K562 (cell line): Measurements from ENCODE around the gene MTA2. TPM values are rescaled to one million over a fixed set of nuclear protein-coding genes. Genes with fewer than 3 reads are reported as not detected.

ENCODE experiments used
- CAMTA2 ChIP-seq: fragments of 250-450 bp; sonication (Bioruptor Pico); conservative IDR thresholded peaks from 2 replicates; pipeline ENCODE4 v1.5.1; 2022
- KLF13 ChIP-seq: fragments of 450-650 bp; IDR thresholded peaks from 2 replicates; pipeline ENCODE4 v1.6.1; 2016; ENCODE audit warnings: missing genetic modification characterization, low read depth, mild to moderate bottlenecking, missing compliant biosample characterization, moderate library complexity, borderline replicate concordance
- NBN ChIP-seq: fragments of 450-650 bp; IDR thresholded peaks from 2 replicates; pipeline ENCODE4 v1.6.1; 2016; ENCODE audit warnings: low read depth, mild to moderate bottlenecking
- NFXL1 ChIP-seq: fragments of 450-650 bp; formaldehyde crosslinking; IDR thresholded peaks from 2 replicates; pipeline ENCODE4 v1.4.0; 2021; ENCODE audit warnings: mild to moderate bottlenecking
- NRF1 ChIP-seq, 2 experiments: fragments of 450-650 bp; IDR thresholded peaks in 1 of 2; conservative IDR thresholded peaks in 1 of 2; 2 replicates each; pipeline ENCODE4 v1.6.1; 2014; ENCODE audit warnings: mild to moderate bottlenecking in 2 of 2
- SIN3B ChIP-seq: fragments of 450-650 bp; IDR thresholded peaks from 2 replicates; pipeline ENCODE4 v1.6.1; 2017; ENCODE audit warnings: low read depth, mild to moderate bottlenecking, moderate library complexity
- SLC30A9 ChIP-seq: fragments of 250-450 bp; sonication (Bioruptor Pico); IDR thresholded peaks from 2 replicates; pipeline ENCODE4 v1.8.0; 2022; ENCODE audit warnings: mild to moderate bottlenecking, moderate library complexity
- TEAD2 ChIP-seq: fragments of 450-650 bp; IDR thresholded peaks from 2 replicates; pipeline ENCODE4 v1.6.1; 2016; ENCODE audit warnings: missing genetic modification characterization, control low read depth, missing compliant biosample characterization
- ZBED1 ChIP-seq: IDR thresholded peaks from 2 replicates; pipeline ENCODE4 v1.6.1; 2014
- ZNF197 ChIP-seq: fragments of 200-800 bp; sonication (Bioruptor generic); IDR thresholded peaks from 2 replicates; pipeline ENCODE4 v1.6.1; 2016; ENCODE audit warnings: low read depth, missing genetic modification characterization, missing compliant biosample characterization
- ZNF347 ChIP-seq: fragments of 450-650 bp; formaldehyde crosslinking; IDR thresholded peaks from 2 replicates; pipeline ENCODE4 v1.4.0; 2020; ENCODE audit warnings: low read depth, mild to moderate bottlenecking, moderate library complexity
- ZNF408 ChIP-seq: fragments of 250-450 bp; sonication (Bioruptor Pico); IDR thresholded peaks from 2 replicates; pipeline ENCODE4 v1.4.0; 2020; ENCODE audit warnings: low read depth, mild to moderate bottlenecking, moderate library complexity
- ZNF780A ChIP-seq: fragments of 250-450 bp; sonication (Bioruptor Pico); IDR thresholded peaks from 2 replicates; pipeline ENCODE4 v1.5.0; 2021; ENCODE audit warnings: mild to moderate bottlenecking
- polyA plus RNA-seq, 8 experiments: library from polyadenylated mRNA; depleted of rRNA in 4 of 8; stranded (reverse) in 5 of 8; unstranded in 3 of 8; fragments of >200 nt; fragmentation: Nextera tagmentation in 2 of 8; fragmentation: Illumina TruSeq in 1 of 8; extraction: Ambion mirVana in 2 of 8; extraction: Trizol in 1 of 8; gene quantifications; 2 replicates each; pipeline versions ENCODE4 v1.2.1 to v1.2.3, GENCODE V29; 2011 to 2014; ENCODE audit warnings: inconsistent platforms in 1 of 8, missing spikeins in 1 of 8
- total RNA-seq, 7 experiments: library from RNA; depleted of rRNA in 6 of 7; stranded (reverse); fragments of >200 nt in 6 of 7; fragmentation: Illumina TruSeq in 2 of 7; extraction: Trizol in 2 of 7; gene quantifications; 2 replicates each; pipeline versions ENCODE4 v1.2.1 to v1.2.3, GENCODE V29; 2011 to 2021; ENCODE audit warnings: low replicate concordance in 1 of 7
- TF ChIP-seq, protein P1 (sequence below): sonication (generic); formaldehyde crosslinking; IDR thresholded peaks from 2 replicates; pipeline ENCODE4 v1.8.0; 2022; ENCODE audit warnings: missing genetic modification reagents, mild to moderate bottlenecking, borderline replicate concordance
- TF ChIP-seq, protein P2 (sequence below): fragments of 450-650 bp; IDR thresholded peaks from 2 replicates; pipeline ENCODE4 v1.6.1; 2018; ENCODE audit warnings: mild to moderate bottlenecking, low read depth; ENCODE audit not compliant: partially characterized antibody
- TF ChIP-seq, protein P3 (sequence below): fragments of 450-650 bp; IDR thresholded peaks from 2 replicates; pipeline ENCODE4 v1.6.1; 2016; ENCODE audit warnings: low read depth, mild to moderate bottlenecking, moderate library complexity
- TF ChIP-seq, protein P4 (sequence below): fragments of 250-450 bp; sonication (Bioruptor Pico); IDR thresholded peaks from 2 replicates; pipeline ENCODE4 v1.8.0; 2021; ENCODE audit warnings: moderate library complexity, mild to moderate bottlenecking, inconsistent platforms

MTA2 gene
- total and polyA plus RNA-seq, 9 of the 15 experiments (the other 6 are each of a cell fraction or from before 2014, with no cell fraction given), result 6.2 to 220 (median 172) TPM

DNA sequence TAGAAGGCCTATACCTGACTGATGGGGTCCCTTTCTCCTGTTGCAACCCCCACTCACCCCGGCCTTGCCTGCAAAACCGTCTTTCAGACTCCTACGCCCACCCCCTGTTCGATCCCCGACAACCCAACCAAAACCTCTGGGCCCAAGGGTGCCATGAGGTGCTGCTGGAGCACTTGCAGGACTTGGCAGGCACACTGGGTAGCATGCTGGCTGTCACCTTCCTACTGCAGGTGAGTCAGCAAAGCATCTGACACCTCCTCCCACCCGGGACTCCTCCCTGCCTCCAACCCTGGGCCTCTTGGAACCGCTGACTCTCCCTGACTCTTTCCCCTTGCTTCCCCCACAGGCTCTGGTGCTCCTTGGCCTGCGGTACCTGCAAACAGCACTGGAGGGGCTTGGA lies 12.6 kb upstream of the MTA2 start (continued):
- TF ChIP-seq, protein P1, sequence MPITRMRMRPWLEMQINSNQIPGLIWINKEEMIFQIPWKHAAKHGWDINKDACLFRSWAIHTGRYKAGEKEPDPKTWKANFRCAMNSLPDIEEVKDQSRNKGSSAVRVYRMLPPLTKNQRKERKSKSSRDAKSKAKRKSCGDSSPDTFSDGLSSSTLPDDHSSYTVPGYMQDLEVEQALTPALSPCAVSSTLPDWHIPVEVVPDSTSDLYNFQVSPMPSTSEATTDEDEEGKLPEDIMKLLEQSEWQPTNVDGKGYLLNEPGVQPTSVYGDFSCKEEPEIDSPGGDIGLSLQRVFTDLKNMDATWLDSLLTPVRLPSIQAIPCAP (CRISPR knock-in tag), result no peak
- TF ChIP-seq SLC30A9 (CRISPR knock-in tag) (no peak), ZNF780A (no peak), SIN3B (no peak), TEAD2 (no peak), KLF13 (no peak), ZNF408 (CRISPR knock-in tag) (no peak), ZNF347 (CRISPR knock-in tag) (no peak), ZNF197 (CRISPR knock-in tag) (no peak), NBN (no peak), ZBED1 (no peak), CAMTA2 (CRISPR knock-in tag) (no peak), NRF1 (conservative IDR thresholded peaks at IDR 0.05 in 1 of 2, IDR thresholded peaks at IDR 0.05 in 1 of 2) (0 out of 4 replicates have a peak, but pooled peaks of 1 of the 2 experiments have one; percentile 14), NFXL1 (CRISPR knock-in tag) (no peak)
- TF ChIP-seq, protein P2, sequence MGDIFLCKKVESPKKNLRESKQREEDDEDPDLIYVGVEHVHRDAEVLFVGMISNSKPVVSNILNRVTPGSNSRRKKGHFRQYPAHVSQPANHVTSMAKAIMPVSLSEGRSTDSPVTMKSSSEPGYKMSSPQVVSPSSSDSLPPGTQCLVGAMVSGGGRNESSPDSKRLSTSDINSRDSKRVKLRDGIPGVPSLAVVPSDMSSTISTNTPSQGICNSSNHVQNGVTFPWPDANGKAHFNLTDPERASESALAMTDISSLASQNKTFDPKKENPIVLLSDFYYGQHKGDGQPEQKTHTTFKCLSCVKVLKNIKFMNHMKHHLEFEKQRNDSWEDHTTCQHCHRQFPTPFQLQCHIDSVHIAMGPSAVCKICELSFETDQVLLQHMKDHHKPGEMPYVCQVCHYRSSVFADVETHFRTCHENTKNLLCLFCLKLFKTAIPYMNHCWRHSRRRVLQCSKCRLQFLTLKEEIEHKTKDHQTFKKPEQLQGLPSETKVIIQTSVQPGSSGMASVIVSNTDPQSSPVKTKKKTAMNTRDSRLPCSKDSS, result no peak
- TF ChIP-seq, protein P3, sequence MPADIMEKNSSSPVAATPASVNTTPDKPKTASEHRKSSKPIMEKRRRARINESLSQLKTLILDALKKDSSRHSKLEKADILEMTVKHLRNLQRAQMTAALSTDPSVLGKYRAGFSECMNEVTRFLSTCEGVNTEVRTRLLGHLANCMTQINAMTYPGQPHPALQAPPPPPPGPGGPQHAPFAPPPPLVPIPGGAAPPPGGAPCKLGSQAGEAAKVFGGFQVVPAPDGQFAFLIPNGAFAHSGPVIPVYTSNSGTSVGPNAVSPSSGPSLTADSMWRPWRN, result no peak
- TF ChIP-seq, protein P4, sequence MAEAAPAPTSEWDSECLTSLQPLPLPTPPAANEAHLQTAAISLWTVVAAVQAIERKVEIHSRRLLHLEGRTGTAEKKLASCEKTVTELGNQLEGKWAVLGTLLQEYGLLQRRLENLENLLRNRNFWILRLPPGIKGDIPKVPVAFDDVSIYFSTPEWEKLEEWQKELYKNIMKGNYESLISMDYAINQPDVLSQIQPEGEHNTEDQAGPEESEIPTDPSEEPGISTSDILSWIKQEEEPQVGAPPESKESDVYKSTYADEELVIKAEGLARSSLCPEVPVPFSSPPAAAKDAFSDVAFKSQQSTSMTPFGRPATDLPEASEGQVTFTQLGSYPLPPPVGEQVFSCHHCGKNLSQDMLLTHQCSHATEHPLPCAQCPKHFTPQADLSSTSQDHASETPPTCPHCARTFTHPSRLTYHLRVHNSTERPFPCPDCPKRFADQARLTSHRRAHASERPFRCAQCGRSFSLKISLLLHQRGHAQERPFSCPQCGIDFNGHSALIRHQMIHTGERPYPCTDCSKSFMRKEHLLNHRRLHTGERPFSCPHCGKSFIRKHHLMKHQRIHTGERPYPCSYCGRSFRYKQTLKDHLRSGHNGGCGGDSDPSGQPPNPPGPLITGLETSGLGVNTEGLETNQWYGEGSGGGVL (CRISPR knock-in tag), result no peak
